Neural crest cell (in vitro differentiated cells): ENCODE measurements around the gene ZNF286A. TPM values are rescaled to one million over a fixed set of nuclear protein-coding genes. Genes with fewer than 3 reads are reported as not detected.
"Not testable (repeated sequence)": the region's sequence is repeated elsewhere in the genome, so short reads cannot be mapped to it uniquely, and the experiment has no call there.

Source experiments
- DNase-seq: peaks from one replicate; pipeline ENCODE4 v3.0.0; 2021; ENCODE audit warnings: low read depth, mixed read lengths, low spot score
- H3K27ac Mint-ChIP-seq: one replicate; pipeline ENCODE4 v1.8.0; 2021; ENCODE audit warnings: mild to moderate bottlenecking, mixed read lengths; ENCODE audit not compliant: unreplicated experiment
- H3K27me3 Mint-ChIP-seq: 2 replicates; pipeline ENCODE4 v1.8.0; 2021; ENCODE audit warnings: low read depth, mild to moderate bottlenecking, mixed read lengths
- H3K36me3 Mint-ChIP-seq: 2 replicates; pipeline ENCODE4 v1.8.0; 2021; ENCODE audit warnings: low read depth, mild to moderate bottlenecking, mixed read lengths
- H3K4me1 Mint-ChIP-seq: 2 replicates; pipeline ENCODE4 v1.8.0; 2021; ENCODE audit warnings: mixed read lengths
- H3K4me3 Mint-ChIP-seq: one replicate; pipeline ENCODE4 v1.8.0; 2021; ENCODE audit warnings: mild to moderate bottlenecking, mixed read lengths
- H3K9me3 Mint-ChIP-seq: 2 replicates; pipeline ENCODE4 v1.8.0; 2021; ENCODE audit warnings: mixed read lengths
- CTCF ChIP-seq: fragments of 200-600 bp; sonication (generic); conservative IDR thresholded peaks from 2 replicates; pipeline ENCODE4 v1.5.0; 2021; ENCODE audit warnings: antibody characterized with exemption, mild to moderate bottlenecking
- long read RNA-seq: library from polyadenylated mRNA; unstranded; transcript quantifications from one replicate; pipeline ENCODE4 v2.0.0, GENCODE V29; 2020
- total RNA-seq: library from RNA; stranded (reverse); gene quantifications from 2 replicates; pipeline ENCODE4 v1.2.1, GENCODE V29; 2021

The ZNF286A gene
- 128 and 130 TPM in 2 replicates for total RNA-seq
- long read RNA-seq, full-length matches to known transcripts: 51 of 88 reads
- long read RNA-seq, partial matches to known transcripts: 30 of 88 reads
- long read RNA-seq, other reads (novel, unspliced or antisense): 7 of 88 reads

DNA sequence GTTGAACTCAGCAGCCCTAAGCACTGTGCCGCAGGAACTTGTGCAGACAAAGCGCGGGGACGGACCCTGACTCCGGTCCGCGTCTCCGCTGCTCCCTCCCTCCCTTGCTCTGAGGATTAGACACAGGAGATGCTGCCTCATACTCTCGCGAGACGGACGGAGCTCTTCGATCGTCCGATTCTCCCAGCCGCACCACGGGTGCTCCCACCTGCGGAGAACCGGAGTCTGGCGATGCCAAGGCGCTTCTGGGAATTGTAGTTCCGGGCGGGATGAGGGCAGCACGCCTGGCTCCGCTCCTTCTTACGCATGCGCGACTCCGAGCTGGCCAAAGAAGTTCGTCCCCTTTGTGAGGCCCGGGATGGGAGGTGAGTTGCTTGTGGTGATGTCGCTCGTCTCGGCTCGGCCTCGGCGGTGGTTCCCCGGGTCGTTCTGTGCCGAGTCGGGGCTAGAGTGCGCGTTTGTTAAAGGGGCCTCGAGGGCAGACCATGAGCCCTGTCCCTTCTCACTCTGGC lies at the start of gene ZNF286A:
TSS of gene ZNF286A (plus strand) at position 340 of the 512 bp plus-strand sequence. CDS start 578 bp downstream, outside the sequence.
- H3K9me3 Mint-ChIP-seq, H3K27me3 Mint-ChIP-seq: not testable (repeated sequence)
- H3K4me1 Mint-ChIP-seq: peaks cover 12% of the 10 kb centered on the region
- DNase-seq: peak; percentile 98
- peak within 1 kb of the TSS; percentile 92 for H3K4me3 Mint-ChIP-seq
- H3K27ac Mint-ChIP-seq: peak within 1 kb of the TSS; percentile 97
- H3K36me3 Mint-ChIP-seq: peaks cover 24% of the 10 kb centered on the region

- TF ChIP-seq CTCF: no peak
- DNase-seq: no peak
Observed at GRCh38 chr17:15649861-15650421, 49.6 kb upstream of the ZNF286A start.

DNA sequence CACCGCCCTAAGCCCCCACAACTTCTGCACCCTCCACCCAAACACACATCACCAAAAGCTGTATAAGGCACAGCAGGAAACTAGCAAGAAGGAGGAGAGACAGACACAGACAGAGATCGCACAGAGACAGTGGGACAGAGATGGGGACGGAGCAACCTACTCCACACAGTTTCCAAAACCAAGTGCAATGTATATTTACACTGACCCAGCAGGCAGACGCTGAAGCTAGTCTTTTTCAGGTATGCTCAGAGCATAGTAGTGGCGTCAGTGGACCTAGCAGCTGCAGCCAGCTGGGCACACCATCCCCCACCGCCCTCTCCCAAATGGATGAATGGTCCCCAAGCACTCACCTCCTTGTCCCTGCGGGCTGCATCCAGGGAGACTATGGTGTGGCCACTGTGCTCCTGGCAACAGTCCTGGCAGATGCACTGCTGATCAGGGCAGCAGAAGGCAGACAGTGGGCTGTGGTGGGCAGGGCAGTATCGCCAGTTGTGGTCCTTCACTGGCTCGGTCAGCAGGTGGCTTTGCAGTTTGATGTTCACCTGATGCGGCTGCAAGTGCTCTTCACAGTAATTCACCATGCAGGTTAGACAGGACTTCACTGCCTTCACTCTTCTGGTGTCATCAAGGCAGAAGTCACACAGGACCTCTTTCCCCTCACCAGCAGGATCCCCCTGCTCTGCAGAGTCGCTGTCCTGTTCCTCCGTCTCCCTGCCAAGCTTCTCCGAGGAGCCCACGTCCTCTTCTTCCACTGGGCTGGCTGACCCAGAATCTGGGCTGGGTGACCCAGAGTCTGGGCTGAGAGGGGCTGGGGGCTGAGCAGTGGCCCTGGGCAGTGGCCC lies 48.6 kb upstream of the ZNF286A start:
- no peak for TF ChIP-seq CTCF
- Mint-ChIP-seq H3K4me3 (peak overlapping the region; percentile 79), H3K4me1 (peaks cover 54% of the 10 kb centered on the region), H3K27me3 (no peaks in the 10 kb centered on the region), H3K27ac (peak overlapping the region; percentile 47), H3K36me3 (no peaks in the 10 kb centered on the region), H3K9me3 (no peaks in the 10 kb centered on the region)
- no peak for DNase-seq

More at GRCh38 chr17:15649861-15650421, 49.6 kb upstream of the ZNF286A start:
- Mint-ChIP-seq H3K4me1 (peaks cover 58% of the 10 kb centered on the region), H3K36me3 (no peaks in the 10 kb centered on the region), H3K27ac (no peak overlapping the region), H3K27me3 (no peaks in the 10 kb centered on the region), H3K4me3 (no peak overlapping the region), H3K9me3 (no peaks in the 10 kb centered on the region)

GRCh38 chr17:15651583-15652110 lies 47.9 kb upstream of the ZNF286A start:
- H3K9me3 Mint-ChIP-seq: no peaks in the 10 kb centered on the region
- no peaks in the 10 kb centered on the region for H3K27me3 Mint-ChIP-seq
- H3K4me3 Mint-ChIP-seq: peak overlapping the region; percentile 79
- H3K36me3 Mint-ChIP-seq: peaks cover 3% of the 10 kb centered on the region
- DNase-seq: peak; percentile 32
- H3K4me1 Mint-ChIP-seq: peaks cover 60% of the 10 kb centered on the region
- H3K27ac Mint-ChIP-seq: peak overlapping the region; percentile 87
- TF ChIP-seq CTCF: no peak

GRCh38 chr17:15652960-15653359 lies 46.6 kb upstream of the ZNF286A start:
- Mint-ChIP-seq H3K4me3 (peak overlapping the region; percentile 3), H3K27ac (no peak overlapping the region), H3K4me1 (peaks cover 61% of the 10 kb centered on the region), H3K36me3 (peaks cover 3% of the 10 kb centered on the region), H3K9me3 (no peaks in the 10 kb centered on the region), H3K27me3 (no peaks in the 10 kb centered on the region)
- no peak for DNase-seq
- no peak for TF ChIP-seq CTCF

DNA sequence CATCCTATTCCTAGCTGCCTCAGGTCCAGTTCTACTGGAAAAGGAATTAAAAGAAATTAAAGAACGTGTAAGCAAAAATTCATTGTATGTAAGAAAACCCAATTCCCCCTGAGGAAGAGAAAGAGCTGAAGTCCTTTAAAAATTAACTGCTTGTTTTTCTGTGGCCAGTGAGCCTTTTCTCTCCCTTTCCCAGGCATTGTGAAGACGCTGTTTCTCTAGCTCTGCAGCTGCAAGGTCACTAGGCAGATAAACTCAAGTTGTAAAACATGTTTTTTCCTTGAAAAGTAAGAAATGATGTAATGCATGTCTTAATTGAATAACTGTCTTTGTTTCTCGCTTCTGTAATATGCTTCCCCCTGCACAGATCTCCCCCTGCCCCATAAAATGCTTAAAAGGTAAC lies 45.2 kb upstream of the ZNF286A start:
- DNase-seq, H3K36me3 Mint-ChIP-seq, H3K4me3 Mint-ChIP-seq, H3K27me3 Mint-ChIP-seq, H3K9me3 Mint-ChIP-seq: not testable (repeated sequence)
- H3K4me1 Mint-ChIP-seq: peaks cover 50% of the 10 kb centered on the region
- H3K27ac Mint-ChIP-seq: peak overlapping the region; percentile 60
